Fibroblast of lung (primary cell): ENCODE data around the gene TRIM67.

Source experiments
- EZH2 ChIP-seq: IDR thresholded peaks from 2 replicates; pipeline ENCODE4 v1.5.1; 2012; ENCODE audit warnings: low read length, control low read depth, mild to moderate bottlenecking; ENCODE audit errors: missing control alignments
- TF ChIP-seq, protein P1 (sequence below), 2 donors: IDR thresholded peaks in 1 of 2; conservative IDR thresholded peaks in 1 of 2; 1 replicate in 1 of 2; 2 replicates in 1 of 2; pipeline ENCODE4 v1.5.1; 2011 to 2012; ENCODE audit warnings: low read length in 2 of 2, control low read depth in 1 of 2, inconsistent platforms in 1 of 2, low read depth in 1 of 2, mild to moderate bottlenecking in 1 of 2

GRCh38 chr1:231121533-231121932 is 40.3 kb upstream of the TRIM67 start:
- TF ChIP-seq, protein P1, sequence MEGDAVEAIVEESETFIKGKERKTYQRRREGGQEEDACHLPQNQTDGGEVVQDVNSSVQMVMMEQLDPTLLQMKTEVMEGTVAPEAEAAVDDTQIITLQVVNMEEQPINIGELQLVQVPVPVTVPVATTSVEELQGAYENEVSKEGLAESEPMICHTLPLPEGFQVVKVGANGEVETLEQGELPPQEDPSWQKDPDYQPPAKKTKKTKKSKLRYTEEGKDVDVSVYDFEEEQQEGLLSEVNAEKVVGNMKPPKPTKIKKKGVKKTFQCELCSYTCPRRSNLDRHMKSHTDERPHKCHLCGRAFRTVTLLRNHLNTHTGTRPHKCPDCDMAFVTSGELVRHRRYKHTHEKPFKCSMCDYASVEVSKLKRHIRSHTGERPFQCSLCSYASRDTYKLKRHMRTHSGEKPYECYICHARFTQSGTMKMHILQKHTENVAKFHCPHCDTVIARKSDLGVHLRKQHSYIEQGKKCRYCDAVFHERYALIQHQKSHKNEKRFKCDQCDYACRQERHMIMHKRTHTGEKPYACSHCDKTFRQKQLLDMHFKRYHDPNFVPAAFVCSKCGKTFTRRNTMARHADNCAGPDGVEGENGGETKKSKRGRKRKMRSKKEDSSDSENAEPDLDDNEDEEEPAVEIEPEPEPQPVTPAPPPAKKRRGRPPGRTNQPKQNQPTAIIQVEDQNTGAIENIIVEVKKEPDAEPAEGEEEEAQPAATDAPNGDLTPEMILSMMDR (conservative IDR thresholded peaks at IDR 0.05 in 1 of 2, IDR thresholded peaks at IDR 0.05 in 1 of 2; ENCODE audit: low read depth in 1 of 2, low read length in 2 of 2), result no peak
- TF ChIP-seq EZH2, result no peak
